HG03575 (cell line): ENCODE results near the gene KRT13.

Experiments used
- ATAC-seq: cut with Tn5 transposase; IDR thresholded peaks from one replicate; pipeline ENCODE4 v1.9.1; 2021; ENCODE audit not compliant: unreplicated experiment, insufficient number of reproducible peaks, low FRiP score; ENCODE audit errors: extremely low read depth

The KRT13 gene

GRCh38 chr17:41539071-41539492 lies 33.7 kb upstream of the KRT13 start:
- no peak for ATAC-seq

GRCh38 chr17:41538565-41538991 lies 33.2 kb upstream of the KRT13 start:
- no peak for ATAC-seq

- ATAC-seq: no peak
These were observed 32.6 kb upstream of the KRT13 start for GRCh38 chr17:41537990-41538389.

GRCh38 chr17:41537614-41537954 lies 32.2 kb upstream of the KRT13 start:
- no peak for ATAC-seq

- ATAC-seq: no peak
These were observed 31.6 kb upstream of the KRT13 start for GRCh38 chr17:41536741-41537613.

GRCh38 chr17:41535764-41536481 lies 30.5 kb upstream of the KRT13 start:
- no peak for ATAC-seq

GRCh38 chr17:41534899-41535546 lies 29.6 kb upstream of the KRT13 start:
- ATAC-seq: no peak

- ATAC-seq: no peak
These were observed 28.2 kb upstream of the KRT13 start for GRCh38 chr17:41533613-41534012.

GRCh38 chr17:41532947-41533570 lies 27.6 kb upstream of the KRT13 start:
- no peak for ATAC-seq

GRCh38 chr17:41531993-41532392 lies 26.6 kb upstream of the KRT13 start:
- ATAC-seq: no peak

- ATAC-seq: no peak
These were observed 24.9 kb upstream of the KRT13 start for GRCh38 chr17:41530062-41531048.

- ATAC-seq: no peak
These were observed 24.1 kb upstream of the KRT13 start for GRCh38 chr17:41529491-41529915.

GRCh38 chr17:41528959-41529353 lies 23.5 kb upstream of the KRT13 start:
- no peak for ATAC-seq

- no peak for ATAC-seq
These were observed 21.9 kb upstream of the KRT13 start for GRCh38 chr17:41527063-41528023.

GRCh38 chr17:41524261-41524660 lies 18.8 kb upstream of the KRT13 start:
- no peak for ATAC-seq

- ATAC-seq: no peak
These were observed 18.4 kb upstream of the KRT13 start for GRCh38 chr17:41523787-41524186.

- ATAC-seq: no peak
These were observed 17.8 kb upstream of the KRT13 start for GRCh38 chr17:41523225-41523593.
